Measurements from ENCODE around the gene ARFGAP1.

Gene ARFGAP1

GRCh38 chr20:63284544-63284949 is 11.9 kb downstream of the ARFGAP1 start:
- H4K20me1 ChIP-seq: peaks cover 35 to 100% (median 82%) of the 10 kb centered on the region in 11 experiments; a peak in 21 of 22 replicates
- no peak for TF ChIP-seq Cebpa-rat (IDR thresholded peaks at IDR 0.05)
- H3K4me3 ChIP-seq: peak overlapping the region in 9 of 10 experiments; percentile 19 to 61 (median 52); a peak in 16 of 20 replicates
- peaks cover 44 to 87% (median 77%) of the 10 kb centered on the region in 11 experiments for H3K36me3 ChIP-seq
- peak overlapping the region; percentile 62 to 98 (median 92) for H3K4me2 ChIP-seq
- H3K9me3 ChIP-seq (replicated peaks in 1 of 11): no peaks in the 10 kb centered on the region
- peak overlapping the region; percentile 35 to 78 (median 66); a peak in 19 of 22 replicates for H3K9ac ChIP-seq
- H3K4me1 ChIP-seq: peaks cover 51 to 100% (median 91%) of the 10 kb centered on the region in 10 experiments
- H3K27me3 ChIP-seq: no peaks in the 10 kb centered on the region
- H3K27ac ChIP-seq: peak overlapping the region; percentile 32 to 79 (median 60); a peak in 19 of 22 replicates

- H4K20me1 ChIP-seq: peaks cover 40 to 100% (median 83%) of the 10 kb centered on the region in 11 experiments; a peak in 21 of 22 replicates
Measured at GRCh38 chr20:63284981-63285524, 12.4 kb downstream of the ARFGAP1 start.

GRCh38 chr20:63285636-63286615 is 13.3 kb downstream of the ARFGAP1 start:
- Histone ChIP-seq H3K27ac (peak overlapping the region in 3 of 11 experiments; percentile 69 to 79 (median 78); a peak in 4 of 22 replicates), H3K4me1 (peaks cover 46 to 99% (median 86%) of the 10 kb centered on the region in 10 experiments), H3K4me2 (peak overlapping the region; percentile 62 to 98 (median 92)), H3K9me3 (replicated peaks in 1 of 11) (no peaks in the 10 kb centered on the region), H4K20me1 (peaks cover 44 to 100% (median 83%) of the 10 kb centered on the region in 11 experiments; a peak in 21 of 22 replicates), H3K4me3 (peak overlapping the region in 4 of 10 experiments; percentile 52 to 61 (median 54); a peak in 6 of 20 replicates), H3K36me3 (peaks cover 35 to 76% (median 64%) of the 10 kb centered on the region in 11 experiments; a peak in 21 of 22 replicates), H3K27me3 (no peaks in the 10 kb centered on the region), H3K9ac (peak overlapping the region in 10 of 11 experiments; percentile 3 to 78 (median 66); a peak in 12 of 22 replicates)
- TF ChIP-seq Cebpa-rat (IDR thresholded peaks at IDR 0.05): no peak

More at GRCh38 chr20:63284981-63285524, 12.4 kb downstream of the ARFGAP1 start:
- H3K36me3 ChIP-seq: peaks cover 39 to 83% (median 73%) of the 10 kb centered on the region in 11 experiments; a peak in 21 of 22 replicates
- peak overlapping the region; percentile 20 to 79 (median 60); a peak in 18 of 22 replicates for H3K27ac ChIP-seq
- no peak for TF ChIP-seq Cebpa-rat (IDR thresholded peaks at IDR 0.05)
- H3K27me3 ChIP-seq: no peaks in the 10 kb centered on the region
- peak overlapping the region in 9 of 10 experiments; percentile 19 to 61 (median 52); a peak in 15 of 20 replicates for H3K4me3 ChIP-seq
- H3K4me1 ChIP-seq: peaks cover 51 to 99% (median 87%) of the 10 kb centered on the region in 10 experiments
- H3K4me2 ChIP-seq: peak overlapping the region; percentile 62 to 98 (median 92)
- H3K9me3 ChIP-seq (replicated peaks in 1 of 11): no peaks in the 10 kb centered on the region
- peak overlapping the region; percentile 35 to 78 (median 66); a peak in 19 of 22 replicates for H3K9ac ChIP-seq

- peak overlapping the region in 1 of 11 experiments; percentile 22; a peak in 1 of 22 replicates for H3K27ac ChIP-seq
- peaks cover 36 to 99% (median 85%) of the 10 kb centered on the region in 10 experiments for H3K4me1 ChIP-seq
- H3K9ac ChIP-seq: peak overlapping the region in 6 of 11 experiments; percentile 9 to 57 (median 28); a peak in 5 of 22 replicates
- H3K4me3 ChIP-seq: no peak overlapping the region
- peak overlapping the region in 6 of 11 experiments; percentile 2 to 59 (median 48); a peak in 10 of 22 replicates for H3K4me2 ChIP-seq
- H3K27me3 ChIP-seq: no peaks in the 10 kb centered on the region
- peaks cover 29 to 65% (median 55%) of the 10 kb centered on the region in 11 experiments; a peak in 21 of 22 replicates for H3K36me3 ChIP-seq
- TF ChIP-seq Cebpa-rat (IDR thresholded peaks at IDR 0.05): no peak
- peaks cover 43 to 100% (median 76%) of the 10 kb centered on the region in 11 experiments; a peak in 21 of 22 replicates for H4K20me1 ChIP-seq
- no peaks in the 10 kb centered on the region for H3K9me3 ChIP-seq (replicated peaks in 1 of 11)
Measured at GRCh38 chr20:63286781-63287696, 14.4 kb downstream of the ARFGAP1 start.

- H4K20me1 ChIP-seq: peaks cover 34 to 97% (median 67%) of the 10 kb centered on the region in 11 experiments; a peak in 21 of 22 replicates
- H3K4me1 ChIP-seq: peaks cover 29 to 99% (median 85%) of the 10 kb centered on the region in 10 experiments
- no peak overlapping the region for H3K27ac ChIP-seq
- H3K9me3 ChIP-seq (replicated peaks in 1 of 11): no peaks in the 10 kb centered on the region
- peak overlapping the region in 6 of 11 experiments; percentile 1 to 54 (median 42); a peak in 7 of 22 replicates for H3K4me2 ChIP-seq
- H3K9ac ChIP-seq: peak overlapping the region in 1 of 11 experiments; percentile 35; a peak in 1 of 22 replicates
- H3K27me3 ChIP-seq: no peaks in the 10 kb centered on the region
- TF ChIP-seq Cebpa-rat (IDR thresholded peaks at IDR 0.05): no peak
- H3K36me3 ChIP-seq: peaks cover 24 to 56% (median 47%) of the 10 kb centered on the region in 11 experiments; a peak in 21 of 22 replicates
- no peak overlapping the region for H3K4me3 ChIP-seq
Measured at GRCh38 chr20:63287697-63288580, 15.3 kb downstream of the ARFGAP1 start.

GRCh38 chr20:63288581-63289251 is 16.1 kb downstream of the ARFGAP1 start:
- H3K27me3 ChIP-seq: no peaks in the 10 kb centered on the region
- H3K4me2 ChIP-seq: peak overlapping the region in 6 of 11 experiments; percentile 1 to 53 (median 42); a peak in 8 of 22 replicates
- H3K4me1 ChIP-seq: peaks cover 21 to 97% (median 82%) of the 10 kb centered on the region in 10 experiments
- H3K27ac ChIP-seq: no peak overlapping the region
- no peak for TF ChIP-seq Cebpa-rat (IDR thresholded peaks at IDR 0.05)
- H3K9me3 ChIP-seq (replicated peaks in 1 of 11): no peaks in the 10 kb centered on the region
- H3K36me3 ChIP-seq: peaks cover 21 to 48% (median 42%) of the 10 kb centered on the region in 11 experiments; a peak in 21 of 22 replicates
- H4K20me1 ChIP-seq: peaks cover 28 to 89% (median 59%) of the 10 kb centered on the region in 11 experiments; a peak in 21 of 22 replicates
- no peak overlapping the region for H3K4me3 ChIP-seq
- H3K9ac ChIP-seq: 0 out of 22 replicates have a peak overlapping the region, but pooled peaks of 1 of the 11 experiments have one; percentile 35
